Measurements from ENCODE around the gene TBC1D14. TPM values are rescaled to one million over a fixed set of nuclear protein-coding genes. Genes with fewer than 3 reads are reported as not detected.
"Not testable (repeated sequence)": the region's sequence is repeated elsewhere in the genome, so short reads cannot be mapped to it uniquely, and the experiment has no call there.

TBC1D14 gene
- total RNA-seq, 1 experiment from 2014 or later: 35.2 TPM

GRCh38 chr4:6900181-6900812, 9.3 kb upstream of the TBC1D14 start:
- Histone ChIP-seq H3K9me3 (ENCODE audit: low read length) (no peaks in the 10 kb centered on the region), H3K79me2 (ENCODE audit: low read length) (no peaks in the 10 kb centered on the region), H3K9ac (ENCODE audit: low read length) (no peak overlapping the region), H3K27ac (ENCODE audit: low read length) (no peak overlapping the region), H2AFZ (ENCODE audit: low read length) (no peak overlapping the region), H3K4me3 (ENCODE audit: low read length) (no peak overlapping the region), H3K4me1 (ENCODE audit: low read length) (peaks cover 3% of the 10 kb centered on the region; the same call in 1 of the 2 replicates), H3K36me3 (ENCODE audit: insufficient read depth, low read length) (no peaks in the 10 kb centered on the region), H3K4me2 (ENCODE audit: low read depth, low read length, poor library complexity, severe bottlenecking) (no peak overlapping the region), H4K20me1 (ENCODE audit: insufficient read depth, low read depth, low read length) (no peaks in the 10 kb centered on the region), H3K9me2 (replicated peaks; ENCODE audit: insufficient read depth, low read length) (no peaks in the 10 kb centered on the region), H3K27me3 (ENCODE audit: low read length) (no peaks in the 10 kb centered on the region)
- no peak for DNase-seq

DNA sequence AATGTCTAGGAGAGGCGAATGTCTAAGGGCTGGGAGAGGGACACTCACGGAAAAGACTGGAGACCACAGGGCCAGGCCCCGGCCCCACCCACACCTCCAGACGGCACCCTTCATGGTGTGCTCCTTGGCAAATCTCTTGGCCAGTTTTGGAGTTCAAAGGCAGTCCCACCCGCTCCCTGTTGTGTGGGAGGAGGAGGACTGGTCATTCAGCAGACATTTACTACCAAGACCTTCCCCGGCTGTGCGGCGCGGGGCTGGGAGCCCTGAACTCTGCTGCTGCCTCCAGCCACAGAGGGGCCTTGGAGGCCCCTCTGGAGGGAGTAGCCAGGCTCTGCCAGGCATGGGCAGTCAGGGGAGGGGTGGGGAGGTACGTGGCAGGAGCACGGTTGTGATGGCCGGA, 8.7 kb upstream of the TBC1D14 start:
- Histone ChIP-seq H3K9ac (ENCODE audit: low read length) (no peak overlapping the region), H3K27ac (ENCODE audit: low read length) (no peak overlapping the region), H3K79me2 (ENCODE audit: low read length) (no peaks in the 10 kb centered on the region), H3K27me3 (ENCODE audit: low read length) (no peaks in the 10 kb centered on the region), H3K4me3 (ENCODE audit: low read length) (no peak overlapping the region), H3K9me3 (ENCODE audit: low read length) (no peaks in the 10 kb centered on the region), H4K20me1 (ENCODE audit: insufficient read depth, low read depth, low read length) (no peaks in the 10 kb centered on the region), H2AFZ (ENCODE audit: low read length) (no peak overlapping the region), H3K9me2 (replicated peaks; ENCODE audit: insufficient read depth, low read length) (no peaks in the 10 kb centered on the region), H3K36me3 (ENCODE audit: insufficient read depth, low read length) (no peaks in the 10 kb centered on the region), H3K4me1 (ENCODE audit: low read length) (peaks cover 3% of the 10 kb centered on the region; the same call in 1 of the 2 replicates), H3K4me2 (ENCODE audit: low read depth, low read length, poor library complexity, severe bottlenecking) (no peak overlapping the region)
- DNase-seq: no peak

GRCh38 chr4:6901669-6902317, 7.8 kb upstream of the TBC1D14 start:
- no peak for DNase-seq
- Histone ChIP-seq H3K4me3 (ENCODE audit: low read length) (no peak overlapping the region), H4K20me1 (ENCODE audit: insufficient read depth, low read depth, low read length) (no peaks in the 10 kb centered on the region), H3K4me2 (ENCODE audit: low read depth, low read length, poor library complexity, severe bottlenecking) (no peak overlapping the region), H3K4me1 (ENCODE audit: low read length) (peaks cover 3% of the 10 kb centered on the region; the same call in 1 of the 2 replicates), H3K79me2 (ENCODE audit: low read length) (no peaks in the 10 kb centered on the region), H3K36me3 (ENCODE audit: insufficient read depth, low read length) (no peaks in the 10 kb centered on the region), H3K27ac (ENCODE audit: low read length) (no peak overlapping the region), H3K9ac (ENCODE audit: low read length) (no peak overlapping the region), H3K27me3 (ENCODE audit: low read length) (no peaks in the 10 kb centered on the region), H3K9me3 (ENCODE audit: low read length) (no peaks in the 10 kb centered on the region), H3K9me2 (replicated peaks; ENCODE audit: insufficient read depth, low read length) (no peaks in the 10 kb centered on the region), H2AFZ (ENCODE audit: low read length) (no peak overlapping the region)

GRCh38 chr4:6902318-6903042, 7.1 kb upstream of the TBC1D14 start:
- H3K27ac ChIP-seq (ENCODE audit: low read length): no peak overlapping the region
- H3K27me3 ChIP-seq (ENCODE audit: low read length): no peaks in the 10 kb centered on the region
- H3K9me2 ChIP-seq (replicated peaks; ENCODE audit: insufficient read depth, low read length): no peaks in the 10 kb centered on the region
- H2AFZ ChIP-seq (ENCODE audit: low read length): no peak overlapping the region
- no peak for DNase-seq
- H3K4me1 ChIP-seq (ENCODE audit: low read length): peaks cover 3% of the 10 kb centered on the region; the same call in 1 of the 2 replicates
- no peak overlapping the region for H3K4me2 ChIP-seq (ENCODE audit: low read depth, low read length, poor library complexity, severe bottlenecking)
- H3K4me3 ChIP-seq (ENCODE audit: low read length): no peak overlapping the region
- H3K9me3 ChIP-seq (ENCODE audit: low read length): no peaks in the 10 kb centered on the region
- H3K79me2 ChIP-seq (ENCODE audit: low read length): no peaks in the 10 kb centered on the region
- no peak overlapping the region for H3K9ac ChIP-seq (ENCODE audit: low read length)
- no peaks in the 10 kb centered on the region for H3K36me3 ChIP-seq (ENCODE audit: insufficient read depth, low read length)
- no peaks in the 10 kb centered on the region for H4K20me1 ChIP-seq (ENCODE audit: insufficient read depth, low read depth, low read length)

GRCh38 chr4:6905516-6906445, 3.8 kb upstream of the TBC1D14 start:
- H2AFZ ChIP-seq (ENCODE audit: low read length): no peak overlapping the region

DNA sequence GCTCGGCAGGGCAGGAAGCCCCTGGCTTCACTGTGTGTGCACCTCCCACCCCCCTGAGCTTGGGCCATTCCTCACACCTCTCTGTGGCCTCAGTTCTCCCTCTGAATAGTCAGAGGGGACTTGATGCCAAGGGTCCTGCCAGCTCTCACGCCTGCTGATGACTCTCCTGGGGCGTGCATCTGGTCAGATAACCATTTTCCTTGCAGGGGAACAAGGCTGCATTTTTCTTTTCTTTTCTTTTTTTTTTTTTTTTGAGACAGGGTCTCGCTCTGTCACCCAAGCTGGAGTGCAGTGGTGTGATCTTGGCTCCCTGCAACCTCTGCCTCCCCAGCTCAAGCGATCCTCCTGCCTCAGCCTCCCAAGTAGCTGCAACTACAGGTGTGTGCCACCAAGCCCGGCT, 3.1 kb upstream of the TBC1D14 start:
- H3K27ac ChIP-seq (ENCODE audit: low read length); H2AFZ ChIP-seq (ENCODE audit: low read length); H3K27me3 ChIP-seq (ENCODE audit: low read length): not testable (repeated sequence)

More at GRCh38 chr4:6905516-6906445, 3.8 kb upstream of the TBC1D14 start:
- no peak overlapping the region for H3K4me3 ChIP-seq (ENCODE audit: low read length)
- no peak for DNase-seq
- H4K20me1 ChIP-seq (ENCODE audit: insufficient read depth, low read depth, low read length): 0 out of 2 replicates have a peak, but pooled peaks cover 5% of the 10 kb centered on the region
- no peak overlapping the region for H3K9ac ChIP-seq (ENCODE audit: low read length)
- H3K4me2 ChIP-seq (ENCODE audit: low read depth, low read length, poor library complexity, severe bottlenecking): no peak overlapping the region
- no peaks in the 10 kb centered on the region for H3K9me2 ChIP-seq (replicated peaks; ENCODE audit: insufficient read depth, low read length)
- H3K4me1 ChIP-seq (ENCODE audit: low read length): peaks cover 17% of the 10 kb centered on the region
- H3K27me3 ChIP-seq (ENCODE audit: low read length): no peaks in the 10 kb centered on the region
- H3K27ac ChIP-seq (ENCODE audit: low read length): no peak overlapping the region
- no peaks in the 10 kb centered on the region for H3K79me2 ChIP-seq (ENCODE audit: low read length)
- no peaks in the 10 kb centered on the region for H3K9me3 ChIP-seq (ENCODE audit: low read length)
- no peaks in the 10 kb centered on the region for H3K36me3 ChIP-seq (ENCODE audit: insufficient read depth, low read length)

GRCh38 chr4:6907658-6908191, 1.9 kb upstream of the TBC1D14 start:
- no peaks in the 10 kb centered on the region for H3K36me3 ChIP-seq (ENCODE audit: insufficient read depth, low read length)
- no peak overlapping the region for H3K9ac ChIP-seq (ENCODE audit: low read length)
- no peak for DNase-seq
- no peak overlapping the region for H3K4me3 ChIP-seq (ENCODE audit: low read length)
- H3K4me2 ChIP-seq (ENCODE audit: low read depth, low read length, poor library complexity, severe bottlenecking): no peak overlapping the region
- no peaks in the 10 kb centered on the region for H3K79me2 ChIP-seq (ENCODE audit: low read length)
- H4K20me1 ChIP-seq (ENCODE audit: insufficient read depth, low read depth, low read length): peaks cover 11% of the 10 kb centered on the region; the same call in 1 of the 2 replicates
- no peak overlapping the region for H2AFZ ChIP-seq (ENCODE audit: low read length)
- no peaks in the 10 kb centered on the region for H3K27me3 ChIP-seq (ENCODE audit: low read length)
- no peaks in the 10 kb centered on the region for H3K9me2 ChIP-seq (replicated peaks; ENCODE audit: insufficient read depth, low read length)
- H3K27ac ChIP-seq (ENCODE audit: low read length): no peak overlapping the region
- peaks cover 17% of the 10 kb centered on the region for H3K4me1 ChIP-seq (ENCODE audit: low read length)
- no peaks in the 10 kb centered on the region for H3K9me3 ChIP-seq (ENCODE audit: low read length)

More for the DNA sequence above, 3.1 kb upstream of the TBC1D14 start:
- H3K9ac ChIP-seq (ENCODE audit: low read length); H3K4me2 ChIP-seq (ENCODE audit: low read depth, low read length, poor library complexity, severe bottlenecking); H4K20me1 ChIP-seq (ENCODE audit: insufficient read depth, low read depth, low read length); H3K9me2 ChIP-seq (replicated peaks; ENCODE audit: insufficient read depth, low read length); H3K36me3 ChIP-seq (ENCODE audit: insufficient read depth, low read length); DNase-seq; H3K9me3 ChIP-seq (ENCODE audit: low read length); H3K4me3 ChIP-seq (ENCODE audit: low read length); H3K79me2 ChIP-seq (ENCODE audit: low read length): not testable (repeated sequence)
- peaks cover 17% of the 10 kb centered on the region for H3K4me1 ChIP-seq (ENCODE audit: low read length)

Measured in Karpas-422 (cell line).